AG09319 (cell line): ENCODE data around the gene FGFBP3.

Experiments
- DNase-seq: peaks from one replicate; pipeline ENCODE4 v3.0.0-alpha.2; 2010; ENCODE audit warnings: low read depth; ENCODE audit errors: extremely low read depth
- CTCF ChIP-seq: IDR thresholded peaks from 2 replicates; pipeline ENCODE4 v1.5.1; 2011; ENCODE audit warnings: low read depth, mild to moderate bottlenecking, inconsistent platforms, low read length, moderate library complexity

FGFBP3 gene

GRCh38 chr10:91885362-91886079 lies 23.8 kb downstream of the FGFBP3 start:
- DNase-seq = no peak
- no peak for TF ChIP-seq CTCF

- DNase-seq = no peak
- no peak for TF ChIP-seq CTCF
Observed at GRCh38 chr10:91884536-91884935, 24.8 kb downstream of the FGFBP3 start.

GRCh38 chr10:91883549-91884444 lies 25.5 kb downstream of the FGFBP3 start:
- TF ChIP-seq CTCF = no peak
- DNase-seq = no peak

- no peak for TF ChIP-seq CTCF
- DNase-seq = no peak
Observed at GRCh38 chr10:91880310-91880709, 29.0 kb downstream of the FGFBP3 start.

GRCh38 chr10:91879515-91880170 lies 29.6 kb downstream of the FGFBP3 start:
- TF ChIP-seq CTCF = no peak
- no peak for DNase-seq

- no peak for TF ChIP-seq CTCF
- no peak for DNase-seq
Observed at GRCh38 chr10:91875779-91876178, 33.5 kb downstream of the FGFBP3 start.
